GM13977 (cell line): ENCODE data around the gene TNFSF11.

ENCODE experiments used
- DNase-seq: peaks from one replicate; pipeline ENCODE4 v3.0.0; 2012; ENCODE audit warnings: low spot score
- in situ Hi-C: fragments of 300-500 bp; cut with MboI; formaldehyde crosslinking; loops from one replicate; pipeline ENCODE4 v1.12.0; 2022; ENCODE audit warnings: low sequenced_read_pairs, low pct_unique_long_range_greater_than_20kb, mixed read lengths, inconsistent platforms; ENCODE audit not compliant: unreplicated experiment
- TF ChIP-seq, protein P1 (sequence below): IDR thresholded peaks from 2 replicates; pipeline ENCODE4 v1.5.1; 2012; ENCODE audit warnings: mild to moderate bottlenecking, control low read depth; ENCODE audit not compliant: insufficient read depth; ENCODE audit errors: extremely low read depth, missing control alignments

TNFSF11 gene

DNA sequence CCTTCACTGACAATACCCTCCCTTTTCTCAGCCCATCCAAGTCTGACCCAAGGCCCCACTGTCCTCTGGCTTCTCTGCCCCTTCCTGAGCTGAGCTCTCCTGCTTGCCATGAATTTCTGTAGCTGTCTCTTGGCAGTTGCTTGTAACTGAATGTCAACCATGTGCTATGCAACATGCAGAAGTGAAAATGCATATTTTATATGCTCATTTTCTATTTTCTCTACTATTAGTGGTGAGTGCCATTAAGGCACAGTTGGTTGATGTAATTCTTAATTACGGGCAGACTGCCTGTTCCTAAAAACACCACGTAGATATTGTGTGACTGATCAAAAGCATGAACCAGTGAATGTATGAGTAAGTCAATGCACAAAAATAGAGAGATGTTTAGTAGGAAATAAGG is 29.6 kb downstream of the TNFSF11 start:
- TF ChIP-seq, protein P1, sequence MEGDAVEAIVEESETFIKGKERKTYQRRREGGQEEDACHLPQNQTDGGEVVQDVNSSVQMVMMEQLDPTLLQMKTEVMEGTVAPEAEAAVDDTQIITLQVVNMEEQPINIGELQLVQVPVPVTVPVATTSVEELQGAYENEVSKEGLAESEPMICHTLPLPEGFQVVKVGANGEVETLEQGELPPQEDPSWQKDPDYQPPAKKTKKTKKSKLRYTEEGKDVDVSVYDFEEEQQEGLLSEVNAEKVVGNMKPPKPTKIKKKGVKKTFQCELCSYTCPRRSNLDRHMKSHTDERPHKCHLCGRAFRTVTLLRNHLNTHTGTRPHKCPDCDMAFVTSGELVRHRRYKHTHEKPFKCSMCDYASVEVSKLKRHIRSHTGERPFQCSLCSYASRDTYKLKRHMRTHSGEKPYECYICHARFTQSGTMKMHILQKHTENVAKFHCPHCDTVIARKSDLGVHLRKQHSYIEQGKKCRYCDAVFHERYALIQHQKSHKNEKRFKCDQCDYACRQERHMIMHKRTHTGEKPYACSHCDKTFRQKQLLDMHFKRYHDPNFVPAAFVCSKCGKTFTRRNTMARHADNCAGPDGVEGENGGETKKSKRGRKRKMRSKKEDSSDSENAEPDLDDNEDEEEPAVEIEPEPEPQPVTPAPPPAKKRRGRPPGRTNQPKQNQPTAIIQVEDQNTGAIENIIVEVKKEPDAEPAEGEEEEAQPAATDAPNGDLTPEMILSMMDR, result no peak
- in situ Hi-C loops, result no loop called here
- DNase-seq, result no peak

GRCh38 chr13:42607546-42607945 is 33.6 kb downstream of the TNFSF11 start:
- no peak for DNase-seq
- TF ChIP-seq, protein P1, result no peak
- in situ Hi-C loops, result no loop called here

GRCh38 chr13:42610649-42611048 is 36.7 kb downstream of the TNFSF11 start:
- in situ Hi-C loops, result no loop called here
- TF ChIP-seq, protein P1, result no peak
- no peak for DNase-seq

DNA sequence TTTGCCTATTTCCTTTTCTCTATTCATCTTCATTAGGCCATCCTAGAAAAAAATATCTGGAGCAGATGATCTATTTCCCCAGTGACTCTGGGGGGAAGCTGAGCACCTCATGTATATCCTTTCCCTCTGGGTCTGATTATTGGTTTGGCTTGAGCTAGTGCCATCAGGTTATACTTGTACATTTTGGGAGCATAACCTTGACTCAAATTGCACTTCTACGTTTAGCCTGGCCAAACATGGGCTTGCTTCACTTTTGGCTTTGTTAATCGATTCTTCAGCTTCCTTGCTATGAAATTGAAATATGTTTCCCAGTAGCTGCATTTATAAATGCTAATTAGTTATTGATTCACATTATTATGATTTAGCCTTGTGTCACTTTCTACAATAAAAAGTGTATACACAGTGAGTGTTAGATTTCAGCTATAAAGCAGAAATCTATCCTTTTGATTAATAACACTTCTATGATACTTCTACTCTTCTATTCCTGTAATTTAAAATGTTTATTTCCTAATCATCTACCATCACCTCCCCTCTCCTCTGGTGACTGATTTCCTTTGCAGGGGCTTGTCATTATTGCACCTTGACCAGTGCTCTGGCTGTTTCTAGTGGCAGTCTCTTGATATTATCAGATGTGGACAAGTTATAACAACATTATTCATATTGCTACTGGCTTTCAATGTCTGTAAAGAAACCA is 37.3 kb downstream of the TNFSF11 start:
- in situ Hi-C loops, result no loop called here
- no peak for DNase-seq
- TF ChIP-seq, protein P1, result no peak

DNA sequence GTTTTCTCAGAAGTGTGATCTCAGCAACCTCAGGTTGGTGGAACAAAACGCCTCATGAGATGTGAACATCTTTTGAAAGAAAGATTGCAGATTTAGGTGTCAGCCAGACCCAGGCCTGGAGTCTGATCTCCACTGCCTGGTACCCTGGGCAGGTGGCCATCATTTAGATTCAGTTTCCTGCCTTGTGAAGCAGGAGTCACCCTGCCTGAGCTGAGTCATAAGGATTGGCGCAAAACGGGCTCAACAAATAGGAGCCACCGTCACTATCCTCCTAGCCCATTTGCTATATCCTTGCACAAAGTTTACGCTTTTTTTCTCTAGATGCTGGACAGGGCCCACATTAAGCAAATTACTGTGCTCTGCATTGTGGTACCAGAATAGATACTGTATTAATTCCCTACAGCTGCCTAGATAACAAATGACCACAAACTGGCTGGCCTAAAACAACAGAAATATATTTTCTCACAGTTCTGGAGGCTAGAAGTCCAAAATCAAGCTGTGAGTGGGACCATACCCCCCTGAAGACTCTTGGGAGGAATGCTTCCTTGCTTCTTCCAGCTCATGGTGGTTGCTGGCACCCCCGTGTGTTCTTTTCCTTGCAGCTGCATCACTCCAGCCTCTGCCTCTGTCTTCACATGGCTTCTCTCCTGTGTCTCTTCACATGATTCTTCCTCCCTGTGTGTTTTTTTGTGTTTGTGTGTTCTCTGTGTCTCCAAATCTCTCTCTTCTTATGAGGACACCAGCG is 38.2 kb downstream of the TNFSF11 start:
- in situ Hi-C loops, result no loop called here
- DNase-seq, result no peak
- TF ChIP-seq, protein P1, result no peak

- DNase-seq, result no peak
- in situ Hi-C loops, result no loop called here
- TF ChIP-seq, protein P1, result no peak
Observed at GRCh38 chr13:42614436-42615035, 40.6 kb downstream of the TNFSF11 start.
